A673 (cell line): ENCODE measurements around the gene FNBP1L. TPM values are rescaled to one million over a fixed set of nuclear protein-coding genes. Genes with fewer than 3 reads are reported as not detected.

ENCODE experiments used
- BruUV-seq: library from RNA; stranded (reverse); fragments of 400-500 nt; replicated peaks from 2 replicates; lab custom pipeline; 2021; lab: Mats Ljungman, UMichigan
- CTCF ChIA-PET: fragments of 300-600 bp; sonication (Branson Sonifier 250); formaldehyde crosslinking; loops from one replicate; lab custom pipeline; 2022; ENCODE audit warnings: antibody characterized with exemption; lab: Charles Lee
- POLR2A ChIA-PET: fragments of 300-600 bp; sonication (Branson Sonifier 250); formaldehyde crosslinking; loops from one replicate; lab custom pipeline; 2022; ENCODE audit warnings: antibody characterized with exemption; ENCODE audit not compliant: low non-redundant PET; lab: Charles Lee
- DNase-seq: peaks from one replicate; pipeline ENCODE4 v3.0.0-alpha.2; 2015; ENCODE audit warnings: low spot score
- H3K27ac ChIP-seq: fragments of 200-600 bp; sonication (generic); 2 replicates; pipeline ENCODE4 v1.5.1; 2016; ENCODE audit warnings: mixed run types, low read depth, mild to moderate bottlenecking, mixed read lengths, antibody characterized with exemption, low read length; ENCODE audit not compliant: poor library complexity, severe bottlenecking
- H3K27me3 ChIP-seq: fragments of 200-600 bp; sonication (generic); replicated peaks from 2 replicates; pipeline ENCODE4 v1.6.1; 2017; ENCODE audit warnings: mixed run types, low read depth, mild to moderate bottlenecking, mixed read lengths, antibody characterized with exemption, low read length; ENCODE audit not compliant: insufficient read depth, poor library complexity
- H3K36me3 ChIP-seq: fragments of 200-600 bp; sonication (generic); 2 replicates; pipeline ENCODE4 v1.6.1; 2016; ENCODE audit warnings: mixed run types, mild to moderate bottlenecking, mixed read lengths, antibody characterized with exemption, low read length; ENCODE audit not compliant: insufficient read depth, poor library complexity, severe bottlenecking
- H3K4me1 ChIP-seq: fragments of 200-600 bp; sonication (generic); 2 replicates; pipeline ENCODE4 v1.6.1; 2017; ENCODE audit warnings: mixed run types, mild to moderate bottlenecking, mixed read lengths, antibody characterized with exemption, low read length; ENCODE audit not compliant: insufficient read depth, poor library complexity, severe bottlenecking
- H3K4me3 ChIP-seq: fragments of 200-600 bp; sonication (generic); 2 replicates; pipeline ENCODE4 v1.5.1; 2016; ENCODE audit warnings: low read depth, mixed run types, mild to moderate bottlenecking, mixed read lengths, low read length; ENCODE audit not compliant: poor library complexity, severe bottlenecking
- H3K9me3 ChIP-seq: fragments of 200-600 bp; sonication (generic); 2 replicates; pipeline ENCODE4 v1.6.1; 2016; ENCODE audit warnings: mixed run types, low read depth, mild to moderate bottlenecking, mixed read lengths, antibody characterized with exemption, low read length; ENCODE audit not compliant: poor library complexity, severe bottlenecking
- EZH2 ChIP-seq: fragments of 200-600 bp; sonication (generic); IDR thresholded peaks from 2 replicates; pipeline ENCODE4 v1.6.1; 2017; ENCODE audit warnings: borderline replicate concordance, low read depth, mild to moderate bottlenecking, mixed read lengths, antibody characterized with exemption, low read length; ENCODE audit not compliant: poor library complexity, severe bottlenecking
- intact Hi-C: fragments of 100-400 bp; cut with micrococcal nuclease; formaldehyde crosslinking; loops from one replicate; pipeline ENCODE4 v1.10.0; 2022; ENCODE audit not compliant: unreplicated experiment
- total RNA-seq: library from RNA; stranded (reverse); gene quantifications from 2 replicates; pipeline ENCODE4 v1.2.3, GENCODE V29; 2021
- TF ChIP-seq, protein P1 (sequence below): fragments of 300-800, 200-600 bp; sonication (generic); conservative IDR thresholded peaks from 2 replicates; pipeline ENCODE4 v1.5.1; 2017; ENCODE audit warnings: low read depth, mild to moderate bottlenecking, antibody characterized with exemption, low read length, moderate library complexity, mixed read lengths

The FNBP1L gene
- total RNA-seq, 1 experiment from 2014 or later: 39.6 TPM

DNA sequence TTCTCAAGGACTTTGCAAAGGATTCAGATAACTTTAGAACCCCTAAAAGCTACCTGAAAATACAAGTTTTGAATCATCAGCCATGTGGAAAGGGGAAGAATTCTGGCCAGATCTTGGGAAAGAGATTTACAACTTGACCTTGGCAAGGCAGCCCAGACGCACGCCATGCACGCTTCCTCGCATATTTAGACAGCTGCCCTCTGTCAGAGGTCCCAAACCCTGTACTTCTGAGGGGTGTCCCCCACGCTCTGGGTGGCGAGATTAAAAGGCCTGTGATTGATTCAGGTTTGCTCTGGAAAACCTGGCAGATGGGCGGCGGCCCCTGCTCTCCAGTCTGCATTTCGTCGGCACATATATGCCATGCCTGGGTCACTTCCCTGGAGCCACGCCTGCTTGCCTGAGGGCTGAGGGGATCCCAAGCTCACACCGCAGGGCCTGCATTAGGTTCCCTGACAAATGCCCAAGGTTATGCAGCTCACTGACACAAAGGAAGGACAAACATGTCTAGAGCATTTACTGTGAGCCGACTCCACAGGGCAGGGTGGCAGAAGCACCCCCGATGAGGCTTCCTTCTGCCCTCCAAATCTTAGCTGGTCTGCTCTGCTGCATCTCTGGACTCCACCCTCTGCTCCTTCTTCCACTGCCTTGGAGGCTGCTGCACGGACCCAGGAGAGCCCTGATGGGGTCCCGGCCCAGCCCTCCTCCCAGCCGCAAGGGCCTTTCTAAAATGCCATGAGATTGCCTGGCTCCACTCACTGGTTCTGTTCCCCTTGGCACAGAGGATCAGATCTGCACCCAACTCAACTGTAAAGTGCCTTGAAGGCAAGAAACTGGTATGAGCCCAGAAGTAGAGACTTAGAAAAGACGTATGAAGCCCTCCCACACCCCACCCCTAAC is 129.9 kb downstream of the FNBP1L start:
- intact Hi-C loops: no loop called here
- ChIA-PET POLR2A (no interaction called here), CTCF (no interaction called here)
- no peak for TF ChIP-seq EZH2
- TF ChIP-seq, protein P1, sequence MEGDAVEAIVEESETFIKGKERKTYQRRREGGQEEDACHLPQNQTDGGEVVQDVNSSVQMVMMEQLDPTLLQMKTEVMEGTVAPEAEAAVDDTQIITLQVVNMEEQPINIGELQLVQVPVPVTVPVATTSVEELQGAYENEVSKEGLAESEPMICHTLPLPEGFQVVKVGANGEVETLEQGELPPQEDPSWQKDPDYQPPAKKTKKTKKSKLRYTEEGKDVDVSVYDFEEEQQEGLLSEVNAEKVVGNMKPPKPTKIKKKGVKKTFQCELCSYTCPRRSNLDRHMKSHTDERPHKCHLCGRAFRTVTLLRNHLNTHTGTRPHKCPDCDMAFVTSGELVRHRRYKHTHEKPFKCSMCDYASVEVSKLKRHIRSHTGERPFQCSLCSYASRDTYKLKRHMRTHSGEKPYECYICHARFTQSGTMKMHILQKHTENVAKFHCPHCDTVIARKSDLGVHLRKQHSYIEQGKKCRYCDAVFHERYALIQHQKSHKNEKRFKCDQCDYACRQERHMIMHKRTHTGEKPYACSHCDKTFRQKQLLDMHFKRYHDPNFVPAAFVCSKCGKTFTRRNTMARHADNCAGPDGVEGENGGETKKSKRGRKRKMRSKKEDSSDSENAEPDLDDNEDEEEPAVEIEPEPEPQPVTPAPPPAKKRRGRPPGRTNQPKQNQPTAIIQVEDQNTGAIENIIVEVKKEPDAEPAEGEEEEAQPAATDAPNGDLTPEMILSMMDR: no peak
- Histone ChIP-seq H3K27me3 (no peaks in the 10 kb centered on the region), H3K27ac (no peak overlapping the region), H3K9me3 (no peaks in the 10 kb centered on the region), H3K4me3 (no peak overlapping the region), H3K36me3 (no peaks in the 10 kb centered on the region), H3K4me1 (peaks cover 22% of the 10 kb centered on the region)
- no TSS peak for BruUV-seq
- no peak for DNase-seq

DNA sequence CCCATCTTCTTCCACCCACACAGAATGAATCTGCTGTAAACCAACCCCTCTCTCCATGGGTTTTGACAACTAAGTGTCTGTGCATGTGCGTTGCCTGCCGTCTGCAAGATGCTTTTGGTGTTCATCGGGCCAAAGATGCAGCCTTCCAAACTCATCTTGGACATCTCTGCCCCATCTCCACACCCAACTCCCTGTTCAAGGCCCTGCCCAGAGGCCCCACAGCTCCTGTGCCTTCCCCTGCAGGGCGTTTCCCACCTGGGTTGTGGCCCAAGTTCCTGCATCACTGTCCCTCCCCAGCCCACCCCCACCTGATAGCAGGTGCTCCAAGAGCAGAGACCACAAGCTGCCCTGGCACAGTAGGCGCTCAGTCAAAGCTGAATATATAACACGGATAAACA is 130.5 kb downstream of the FNBP1L start:
- Histone ChIP-seq H3K4me3 (no peak overlapping the region), H3K27me3 (no peaks in the 10 kb centered on the region), H3K36me3 (no peaks in the 10 kb centered on the region), H3K9me3 (no peaks in the 10 kb centered on the region), H3K4me1 (peaks cover 22% of the 10 kb centered on the region), H3K27ac (no peak overlapping the region)
- CTCF ChIA-PET: no interaction called here
- TF ChIP-seq, protein P1: no peak
- TF ChIP-seq EZH2: no peak
- no TSS peak for BruUV-seq
- no peak for DNase-seq
- intact Hi-C loops: no loop called here
- POLR2A ChIA-PET: no interaction called here

DNA sequence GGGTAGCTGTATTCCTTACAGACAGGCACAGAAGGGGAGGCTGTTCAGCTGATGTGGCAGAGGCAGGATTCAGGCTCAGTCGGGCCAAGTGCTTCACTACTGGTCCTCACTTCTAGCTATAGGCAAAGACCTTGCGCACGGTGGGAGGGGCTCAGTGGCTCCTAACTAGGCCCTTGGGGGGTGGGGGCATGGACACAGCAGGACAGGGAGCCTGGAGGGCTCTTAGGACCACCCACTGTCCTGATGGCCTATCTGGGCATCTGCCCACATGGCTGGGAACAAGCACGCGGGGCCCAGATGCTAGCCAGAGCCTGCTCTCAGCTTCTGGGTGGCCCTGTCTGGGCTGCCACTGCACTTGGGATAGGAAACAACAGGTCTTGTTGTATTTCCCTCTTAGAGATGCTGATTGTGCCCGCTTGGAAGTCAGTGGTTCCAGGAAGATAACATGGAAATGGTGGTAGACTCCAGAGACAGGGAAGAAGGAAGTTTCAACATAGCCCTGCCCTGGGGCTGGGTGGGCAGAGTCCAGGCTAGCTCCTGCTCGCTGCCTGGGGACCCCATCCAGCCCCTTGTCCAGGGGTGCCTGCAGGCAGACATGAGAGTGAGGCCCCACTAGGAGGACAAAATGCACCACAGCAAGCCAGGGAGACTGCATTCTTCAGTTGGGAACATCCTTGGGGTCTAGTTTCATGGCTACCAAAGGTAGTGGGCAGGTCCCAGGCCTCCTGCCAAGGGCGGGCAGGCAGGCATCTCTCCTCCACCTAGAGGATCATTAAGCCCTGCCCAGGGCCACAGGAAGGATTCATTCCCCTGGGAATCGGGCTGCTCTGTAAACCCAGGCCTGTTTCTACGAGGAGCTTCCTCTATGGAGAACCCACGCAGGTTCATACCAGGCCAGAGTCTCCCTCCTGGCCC is 131.2 kb downstream of the FNBP1L start:
- Histone ChIP-seq H3K4me1 (peaks cover 24% of the 10 kb centered on the region), H3K4me3 (no peak overlapping the region), H3K36me3 (no peaks in the 10 kb centered on the region), H3K27ac (no peak overlapping the region), H3K9me3 (no peaks in the 10 kb centered on the region), H3K27me3 (no peaks in the 10 kb centered on the region)
- DNase-seq: no peak
- no peak for TF ChIP-seq EZH2
- TF ChIP-seq, protein P1: no peak
- intact Hi-C loops: no loop called here
- CTCF ChIA-PET: no interaction called here
- POLR2A ChIA-PET: no interaction called here
- BruUV-seq: no TSS peak
